Keratinocyte (primary cell): ENCODE data around the gene GMEB2.

Source experiments
- EZH2 ChIP-seq: IDR thresholded peaks from one replicate; pipeline ENCODE4 v1.6.1; 2012; ENCODE audit warnings: inconsistent platforms, mild to moderate bottlenecking, low read length, moderate library complexity
- TF ChIP-seq, protein P1 (sequence below), 3 experiments: IDR thresholded peaks in 1 of 3; conservative IDR thresholded peaks in 1 of 3; optimal IDR thresholded peaks in 1 of 3; 2 replicates in 2 of 3; 3 replicates in 1 of 3; pipeline versions ENCODE3 to v1.5.1; 2011; ENCODE audit warnings: low read length in 3 of 3, mild to moderate bottlenecking in 3 of 3, moderate library complexity in 2 of 3, control low read depth in 1 of 3, inconsistent platforms in 1 of 3; ENCODE audit not compliant: insufficient read depth in 2 of 3; ENCODE audit errors: extremely low read depth in 1 of 3

DNA sequence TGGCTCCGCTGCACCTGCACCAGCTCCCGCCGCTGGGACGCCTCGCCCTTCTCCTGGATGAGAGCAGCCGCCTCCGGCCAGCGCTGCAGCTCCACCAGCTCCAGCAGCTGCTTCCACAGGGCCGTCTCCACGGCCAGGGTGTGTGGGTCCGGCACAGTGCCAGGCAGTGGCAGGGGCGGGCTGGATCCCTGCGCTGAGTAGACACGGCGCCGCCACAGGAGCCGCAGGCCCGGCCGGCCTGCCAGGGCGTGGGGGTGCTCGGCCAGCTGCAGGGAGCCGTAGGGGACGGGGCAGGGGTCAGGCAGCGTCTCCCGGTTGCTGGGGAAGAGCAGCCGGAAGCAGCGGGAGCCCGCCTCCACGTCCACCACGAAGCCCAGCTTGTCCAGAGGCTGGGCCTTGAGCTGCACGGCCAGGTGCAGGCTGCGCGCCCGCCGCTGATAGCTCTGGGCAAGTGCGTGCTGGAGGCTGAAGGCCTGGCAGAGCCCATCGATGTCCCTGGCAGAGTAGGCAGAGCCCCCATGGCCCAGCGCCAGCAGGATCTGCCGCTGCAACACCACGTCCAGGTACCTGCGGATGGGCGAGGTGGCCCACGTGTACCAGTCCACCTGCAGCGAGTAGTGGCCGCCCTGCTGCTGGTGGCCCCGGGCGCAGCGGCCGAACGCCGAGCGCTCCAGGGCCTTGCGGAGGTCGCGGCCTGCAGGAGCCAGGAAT, 63.5 kb downstream of the GMEB2 start:
- TF ChIP-seq, protein P1, sequence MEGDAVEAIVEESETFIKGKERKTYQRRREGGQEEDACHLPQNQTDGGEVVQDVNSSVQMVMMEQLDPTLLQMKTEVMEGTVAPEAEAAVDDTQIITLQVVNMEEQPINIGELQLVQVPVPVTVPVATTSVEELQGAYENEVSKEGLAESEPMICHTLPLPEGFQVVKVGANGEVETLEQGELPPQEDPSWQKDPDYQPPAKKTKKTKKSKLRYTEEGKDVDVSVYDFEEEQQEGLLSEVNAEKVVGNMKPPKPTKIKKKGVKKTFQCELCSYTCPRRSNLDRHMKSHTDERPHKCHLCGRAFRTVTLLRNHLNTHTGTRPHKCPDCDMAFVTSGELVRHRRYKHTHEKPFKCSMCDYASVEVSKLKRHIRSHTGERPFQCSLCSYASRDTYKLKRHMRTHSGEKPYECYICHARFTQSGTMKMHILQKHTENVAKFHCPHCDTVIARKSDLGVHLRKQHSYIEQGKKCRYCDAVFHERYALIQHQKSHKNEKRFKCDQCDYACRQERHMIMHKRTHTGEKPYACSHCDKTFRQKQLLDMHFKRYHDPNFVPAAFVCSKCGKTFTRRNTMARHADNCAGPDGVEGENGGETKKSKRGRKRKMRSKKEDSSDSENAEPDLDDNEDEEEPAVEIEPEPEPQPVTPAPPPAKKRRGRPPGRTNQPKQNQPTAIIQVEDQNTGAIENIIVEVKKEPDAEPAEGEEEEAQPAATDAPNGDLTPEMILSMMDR (optimal IDR thresholded peaks at IDR 0.05 in 1 of 3, IDR thresholded peaks at IDR 0.05 in 1 of 3, conservative IDR thresholded peaks at IDR 0.05 in 1 of 3; ENCODE audit: extremely low read depth in 1 of 3, insufficient read depth in 2 of 3, low read length in 3 of 3), result no peak
- no peak for TF ChIP-seq EZH2
